DMS 273 (cell line): ENCODE measurements around the gene PDE2A.

Source experiments
- DNase-seq: peaks from one replicate; lab custom pipeline; 2025; ENCODE audit not compliant: unreplicated experiment; lab: John Stamatoyannopoulos, UW

The PDE2A gene

DNA sequence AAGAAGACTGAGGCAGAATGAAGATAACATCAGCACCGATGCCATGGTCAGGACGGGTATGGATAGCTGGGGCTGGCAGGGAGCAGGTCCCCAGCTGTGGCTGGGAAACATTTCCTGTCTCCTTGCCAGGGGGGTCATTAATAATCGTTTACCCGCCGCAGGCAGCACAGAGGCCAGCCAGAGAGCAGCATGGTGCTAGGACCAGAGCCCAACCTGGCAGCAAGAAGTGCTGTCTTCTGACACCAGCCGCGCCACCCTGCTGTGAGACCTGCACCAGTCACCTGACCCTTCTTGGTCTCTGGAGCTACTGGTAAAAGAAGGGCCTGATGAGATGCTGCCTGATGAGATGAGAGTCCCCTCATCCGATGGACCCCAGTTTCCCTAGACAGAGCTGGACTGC lies 36.3 kb downstream of the PDE2A start:
- DNase-seq = peak; percentile 57

DNA sequence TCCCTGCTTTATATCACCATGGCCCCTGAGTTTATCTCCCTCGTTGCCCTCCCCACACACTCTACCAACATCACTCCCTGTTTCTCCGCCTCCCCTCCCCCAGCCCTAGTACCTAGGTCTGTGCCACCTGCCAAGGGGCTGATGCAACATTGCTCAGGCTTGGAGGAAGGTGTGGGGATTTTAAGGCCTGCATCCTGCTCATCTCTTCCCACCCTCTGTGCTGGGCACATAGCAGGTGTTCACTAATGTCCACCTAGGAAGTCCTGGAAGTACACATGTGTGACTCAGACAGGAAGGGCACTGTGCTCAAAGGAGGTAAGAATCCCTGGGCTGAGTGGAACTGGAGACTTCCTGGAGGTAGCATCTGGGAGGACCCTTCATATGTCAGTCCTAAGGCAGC lies 37.0 kb downstream of the PDE2A start:
- peak; percentile 31 for DNase-seq

DNA sequence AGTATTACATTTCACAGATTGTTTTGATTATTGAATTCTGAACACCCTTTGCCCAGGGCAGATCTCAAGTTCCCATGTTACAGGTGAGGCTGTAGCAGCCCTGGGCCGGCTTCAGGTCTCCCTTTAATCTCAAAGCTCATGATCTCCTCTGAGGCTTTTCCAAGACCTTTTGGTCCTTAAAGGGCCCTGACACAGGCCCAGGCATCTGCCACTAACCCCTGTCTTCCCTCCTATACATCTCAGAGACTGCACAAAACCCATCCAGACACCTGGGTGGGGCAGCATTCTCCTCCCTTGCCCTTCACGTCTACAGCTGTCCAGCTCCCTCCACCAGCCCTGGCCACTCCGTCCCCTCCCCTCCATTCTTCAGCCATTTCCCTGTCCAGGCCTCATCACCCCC lies 37.8 kb downstream of the PDE2A start:
- DNase-seq = no peak

DNA sequence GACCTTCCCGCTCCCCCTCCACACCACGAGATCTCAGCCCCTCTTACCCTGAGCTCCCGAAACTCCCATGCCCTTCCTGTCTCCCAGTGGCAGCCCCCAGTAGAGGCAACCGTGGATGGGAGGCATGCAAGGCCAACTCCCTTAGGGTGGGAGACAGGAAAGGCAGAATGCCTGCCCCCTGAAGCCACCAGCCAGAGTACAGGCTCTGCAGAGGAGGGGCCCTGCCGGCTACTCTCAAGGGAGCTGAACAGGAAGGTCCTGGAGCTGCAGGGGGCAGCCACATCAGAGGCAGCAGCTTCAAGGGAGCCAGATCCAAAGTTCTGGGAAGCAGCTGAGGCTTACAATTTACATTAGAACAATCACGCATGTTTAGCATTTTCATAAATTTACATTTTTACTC lies 38.3 kb downstream of the PDE2A start:
- DNase-seq = no peak

DNA sequence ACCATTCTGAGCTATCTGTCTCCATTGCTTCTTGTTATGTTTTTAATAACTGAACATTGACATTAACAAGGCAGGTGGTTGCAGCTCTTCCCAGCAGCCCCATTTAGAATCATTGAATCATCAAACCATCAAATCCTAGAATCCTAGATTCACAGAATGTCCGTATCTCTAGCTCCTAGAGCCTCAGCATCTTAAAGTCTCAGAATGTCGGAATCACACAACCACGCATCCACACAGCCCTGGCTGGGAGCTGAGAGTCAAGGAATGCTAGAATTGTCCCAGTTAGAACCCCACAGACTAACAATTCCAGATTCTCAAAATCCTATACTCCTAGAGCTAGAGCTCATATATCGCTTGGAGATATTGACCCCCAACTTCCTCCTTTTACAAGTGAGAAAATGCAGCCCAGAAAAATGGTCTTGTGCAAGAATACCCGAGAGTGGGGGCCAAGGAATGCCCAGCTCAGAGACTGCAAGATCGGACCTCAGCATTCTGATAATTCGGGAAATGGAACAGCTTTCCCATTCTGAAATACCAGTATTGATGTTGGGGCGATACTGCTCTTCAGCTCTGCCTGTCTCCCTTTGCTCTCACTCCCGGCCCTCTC lies 38.8 kb downstream of the PDE2A start:
- no peak for DNase-seq

DNA sequence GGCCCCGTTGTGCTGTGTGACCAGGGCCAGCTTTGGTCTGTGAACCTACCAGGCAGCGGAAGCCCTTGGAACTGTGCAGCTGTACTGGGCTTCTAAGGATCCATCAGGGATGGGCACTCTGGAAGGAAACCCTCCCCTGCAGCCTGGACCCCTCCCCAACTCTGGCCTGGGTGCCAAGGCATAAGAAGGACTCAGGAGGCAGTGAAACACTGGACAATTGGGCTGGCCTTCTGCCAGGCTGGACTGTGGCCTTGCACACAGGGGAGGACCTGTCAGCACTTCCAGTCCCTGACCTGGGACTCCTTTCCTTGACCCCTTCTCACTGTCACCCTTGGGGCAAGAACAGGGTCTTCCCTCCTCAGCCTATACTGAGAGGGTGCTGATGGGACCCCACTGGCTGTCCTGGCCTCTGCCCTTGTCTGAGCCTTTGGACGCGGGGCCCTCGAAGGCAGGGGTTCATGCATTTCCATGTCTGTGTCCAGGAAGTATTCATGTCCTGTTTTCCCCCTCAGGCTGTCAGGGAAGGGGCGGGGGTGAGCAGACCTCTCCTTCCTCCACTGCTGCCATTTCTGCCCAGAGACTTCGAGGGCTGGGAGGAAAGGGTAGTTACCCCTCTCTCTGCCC lies 39.6 kb downstream of the PDE2A start:
- no peak for DNase-seq

DNA sequence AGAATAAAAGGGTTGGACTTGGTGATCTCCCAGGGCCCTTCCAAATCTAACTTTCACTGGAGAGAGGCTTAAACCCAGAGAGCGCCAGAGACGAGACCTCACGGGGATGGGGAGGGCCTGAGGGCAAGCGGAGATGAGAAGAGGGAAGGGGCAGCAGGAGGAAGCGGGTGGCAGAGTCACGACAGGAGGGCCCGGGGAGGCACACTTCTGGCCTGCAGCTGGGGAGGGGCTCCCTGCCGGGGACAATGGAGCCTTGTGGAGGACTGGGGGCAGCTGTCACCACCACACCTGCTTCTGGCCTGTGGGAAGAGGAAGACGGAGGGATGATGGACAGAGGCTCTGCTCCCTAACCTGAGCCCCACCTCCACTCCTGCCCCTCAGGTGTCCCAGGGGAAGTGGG lies 40.2 kb downstream of the PDE2A start:
- no peak for DNase-seq

DNA sequence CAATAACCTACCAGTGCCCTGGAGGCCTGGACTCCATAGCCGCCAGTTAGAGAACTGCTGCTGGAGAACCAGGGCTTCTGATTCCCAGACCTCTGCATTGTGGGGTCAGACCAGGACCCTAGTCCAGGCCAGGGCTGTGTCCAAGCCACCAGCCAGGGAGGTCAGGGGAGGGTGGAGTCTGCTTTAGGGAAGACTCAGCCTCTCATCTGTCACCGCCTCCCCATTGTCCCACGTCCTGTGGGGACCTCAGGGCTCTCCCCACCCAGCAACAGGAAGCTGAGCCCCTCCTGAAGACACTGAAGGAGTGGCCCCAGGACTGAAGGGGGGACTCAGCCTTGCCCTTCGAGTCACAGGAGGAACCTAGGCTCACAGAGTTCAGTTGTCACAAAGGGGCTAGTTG lies 41.2 kb downstream of the PDE2A start:
- no peak for DNase-seq

DNA sequence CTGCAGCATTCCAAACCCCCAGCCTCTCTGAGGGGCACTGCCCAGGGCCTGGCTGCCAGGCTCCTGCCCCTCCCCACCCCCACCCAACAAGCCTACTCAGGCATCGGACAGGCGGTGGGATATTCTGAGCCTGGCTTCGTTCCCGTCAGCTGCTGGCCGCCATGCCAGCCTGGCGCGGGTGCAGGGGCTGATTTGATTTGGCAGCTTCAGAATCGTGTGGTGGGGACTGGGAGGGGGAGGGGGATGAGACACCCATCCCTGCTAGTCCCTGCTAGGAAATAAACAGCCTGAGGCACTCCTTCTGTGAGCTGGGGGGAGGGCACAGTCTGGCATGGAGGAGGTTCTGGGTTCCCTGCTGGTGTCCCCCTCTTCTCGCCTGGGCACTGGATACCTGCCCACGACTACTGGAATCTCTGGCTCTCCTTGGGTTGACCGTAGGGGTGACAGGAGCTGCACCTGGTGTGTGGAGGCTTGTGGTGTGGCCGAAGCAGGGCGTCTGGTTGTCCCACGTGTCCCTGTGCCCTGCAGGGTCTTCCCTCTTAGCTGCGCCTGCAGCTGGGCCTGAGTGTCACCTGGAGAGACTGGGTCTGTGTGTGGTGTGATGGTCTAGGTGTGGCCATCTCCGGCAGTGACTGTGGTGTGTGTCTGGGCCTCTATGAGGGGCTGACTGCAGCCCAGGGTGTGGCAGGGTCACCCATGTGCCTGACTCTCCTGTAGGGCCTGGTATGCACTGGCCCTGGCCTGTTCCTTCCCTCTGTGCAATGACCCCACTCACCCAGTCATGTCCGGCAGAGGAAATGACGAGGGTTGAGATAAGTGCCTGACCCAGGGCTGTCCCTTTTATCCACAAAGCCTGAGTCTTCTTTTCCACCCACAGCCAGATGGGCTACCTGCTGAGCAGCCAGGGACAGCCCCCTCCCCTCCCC lies 42.2 kb downstream of the PDE2A start:
- DNase-seq = peak; percentile 58

DNA sequence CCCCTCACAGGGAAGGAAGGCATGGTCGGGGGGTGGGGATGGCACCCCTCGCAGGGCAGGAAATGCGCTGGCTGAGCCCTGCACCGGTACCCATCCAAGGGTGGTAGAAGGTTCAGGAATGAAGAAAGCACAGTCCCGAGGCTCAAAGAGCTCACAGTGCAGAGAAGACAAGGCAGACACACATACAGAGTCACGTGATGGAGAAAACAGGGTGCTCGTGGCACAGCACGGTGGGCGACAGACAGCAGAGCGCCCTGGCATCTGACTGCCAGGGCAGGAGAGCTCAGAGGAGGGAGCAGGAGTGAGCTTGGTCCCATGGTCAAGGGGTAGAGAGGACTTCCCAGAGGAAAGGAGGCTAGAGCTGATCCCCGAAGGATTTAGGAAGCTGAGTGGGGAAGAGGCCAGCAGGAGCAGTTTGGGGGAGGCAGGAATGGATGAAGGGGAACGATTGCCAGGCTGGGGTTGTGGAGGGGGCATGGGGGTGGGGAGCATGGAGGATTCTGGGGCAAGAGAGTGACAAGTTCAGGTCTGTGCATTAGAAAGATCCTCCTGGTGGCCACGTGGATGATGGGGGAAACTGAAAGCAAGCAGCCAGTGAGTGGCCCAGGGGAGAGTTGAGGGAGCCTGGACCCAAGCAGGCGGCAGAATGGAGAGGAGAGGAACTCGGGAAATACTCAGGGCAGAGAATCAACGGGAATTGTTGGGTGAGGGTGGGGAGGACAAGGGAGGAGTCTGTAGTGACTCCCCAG lies 43.9 kb downstream of the PDE2A start:
- no peak for DNase-seq

DNA sequence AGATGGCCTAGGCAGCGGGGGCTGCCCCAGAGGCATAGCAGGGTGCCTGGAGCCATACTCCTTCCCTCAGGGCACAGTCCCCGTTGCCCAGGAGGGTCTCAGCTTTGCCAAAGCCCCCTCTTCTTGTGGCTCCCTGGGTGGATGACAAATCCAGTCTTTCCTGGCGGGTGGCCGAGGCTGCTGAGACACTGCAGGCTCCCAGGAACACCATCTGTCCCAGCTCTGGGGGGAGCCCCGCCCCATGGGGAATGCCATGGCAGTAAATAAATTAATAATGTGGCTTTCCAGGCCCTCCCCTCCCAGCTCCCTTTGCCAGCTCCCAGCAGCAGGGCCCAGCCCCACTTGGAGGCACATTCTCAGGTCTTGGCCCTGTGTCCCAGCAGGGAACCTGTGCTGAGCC lies 45.0 kb downstream of the PDE2A start:
- DNase-seq = peak; percentile 91

DNA sequence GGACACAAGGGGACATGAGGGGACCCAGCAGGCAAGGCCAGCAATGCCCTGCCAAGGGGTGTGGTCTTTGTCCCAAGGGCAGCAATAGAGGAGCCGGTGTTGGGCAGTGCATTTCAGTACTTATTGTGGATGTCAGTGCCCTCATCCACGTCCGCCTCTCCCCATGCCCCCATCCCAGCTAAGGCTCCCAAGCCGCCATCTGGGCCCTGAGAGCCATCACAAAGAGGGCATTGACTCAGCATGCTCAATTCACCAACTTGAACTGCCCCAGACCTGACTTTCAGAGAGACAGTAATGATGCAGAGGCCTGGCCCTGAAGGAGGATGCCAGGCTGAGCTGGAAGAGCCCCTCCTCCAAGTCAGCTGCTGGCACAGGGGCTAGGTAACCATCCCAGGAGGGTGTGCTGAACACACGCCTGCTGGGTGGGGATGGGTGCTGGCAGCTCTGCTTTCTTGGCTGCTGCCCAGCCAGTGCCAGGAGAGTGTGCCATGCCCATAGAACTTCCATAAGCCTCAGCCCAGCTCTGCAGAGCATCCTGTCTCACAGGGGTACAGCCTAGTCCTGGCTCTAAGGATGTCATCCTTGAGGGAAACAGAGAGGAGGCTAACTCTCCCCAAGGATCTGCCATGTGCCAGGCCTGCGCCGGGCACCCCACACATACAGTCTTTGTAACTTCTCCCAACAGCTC lies 46.5 kb downstream of the PDE2A start:
- peak; percentile 21 for DNase-seq

DNA sequence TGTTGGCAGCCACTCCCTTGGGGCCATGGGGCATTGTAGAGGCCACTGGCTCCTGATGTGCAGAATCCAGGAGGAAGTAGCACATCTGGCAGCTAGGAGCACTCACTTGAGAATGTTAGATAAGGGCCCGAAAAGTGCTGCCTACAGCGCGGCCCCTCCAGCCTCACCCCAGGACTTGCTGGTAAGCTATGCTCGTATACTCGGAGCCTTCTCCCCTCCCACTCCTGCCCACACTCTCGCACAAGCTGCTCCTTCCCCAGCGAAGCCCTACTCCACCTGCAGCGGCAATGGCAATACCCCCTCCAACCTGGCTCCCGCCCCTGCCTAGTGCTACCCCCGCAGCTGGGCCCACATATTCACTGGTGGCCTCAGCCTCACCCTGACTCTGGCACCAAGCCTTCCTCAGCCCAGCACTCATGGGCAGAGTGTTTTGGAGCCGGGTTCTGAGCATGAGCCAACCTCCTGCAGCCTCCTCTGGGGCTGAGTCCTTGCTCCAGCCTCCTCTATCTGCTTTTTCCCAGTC lies 47.7 kb downstream of the PDE2A start:
- peak; percentile 82 for DNase-seq

DNA sequence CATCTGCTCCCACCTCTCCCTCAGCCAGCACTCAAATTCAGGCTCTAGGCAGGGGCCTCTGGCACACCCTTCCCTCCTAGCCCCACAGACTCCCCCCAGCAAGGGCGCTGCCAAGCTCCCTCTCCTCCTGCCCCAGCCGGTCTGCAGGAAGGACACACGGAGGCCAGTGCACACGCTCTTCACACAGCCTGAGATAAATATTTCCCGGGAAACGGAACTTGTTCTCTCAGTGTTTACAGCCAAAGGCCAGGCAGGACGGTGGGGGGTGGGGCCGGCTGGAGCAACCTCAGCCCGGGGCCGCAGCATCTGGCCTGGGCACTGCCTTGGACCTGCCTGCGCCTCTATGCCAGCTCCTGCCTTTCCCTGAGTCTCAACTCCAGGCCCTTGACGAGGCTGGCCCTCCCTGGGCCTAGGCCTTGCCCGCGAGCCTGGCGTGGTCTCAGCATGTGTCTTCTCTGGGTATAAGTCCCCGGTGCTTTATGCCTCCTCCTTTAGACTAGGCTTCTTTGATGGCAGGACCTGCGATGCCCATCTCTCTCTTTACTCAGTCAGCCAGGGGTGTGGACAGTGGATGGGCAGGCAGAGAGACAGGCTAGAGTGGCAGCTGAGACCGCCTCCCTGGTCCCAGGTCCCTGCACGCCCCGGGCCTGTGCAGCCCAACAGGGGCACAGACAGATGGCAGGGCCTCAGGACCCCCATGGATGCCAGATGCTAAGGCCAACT lies 48.4 kb downstream of the PDE2A start:
- DNase-seq = peak; percentile 71

DNA sequence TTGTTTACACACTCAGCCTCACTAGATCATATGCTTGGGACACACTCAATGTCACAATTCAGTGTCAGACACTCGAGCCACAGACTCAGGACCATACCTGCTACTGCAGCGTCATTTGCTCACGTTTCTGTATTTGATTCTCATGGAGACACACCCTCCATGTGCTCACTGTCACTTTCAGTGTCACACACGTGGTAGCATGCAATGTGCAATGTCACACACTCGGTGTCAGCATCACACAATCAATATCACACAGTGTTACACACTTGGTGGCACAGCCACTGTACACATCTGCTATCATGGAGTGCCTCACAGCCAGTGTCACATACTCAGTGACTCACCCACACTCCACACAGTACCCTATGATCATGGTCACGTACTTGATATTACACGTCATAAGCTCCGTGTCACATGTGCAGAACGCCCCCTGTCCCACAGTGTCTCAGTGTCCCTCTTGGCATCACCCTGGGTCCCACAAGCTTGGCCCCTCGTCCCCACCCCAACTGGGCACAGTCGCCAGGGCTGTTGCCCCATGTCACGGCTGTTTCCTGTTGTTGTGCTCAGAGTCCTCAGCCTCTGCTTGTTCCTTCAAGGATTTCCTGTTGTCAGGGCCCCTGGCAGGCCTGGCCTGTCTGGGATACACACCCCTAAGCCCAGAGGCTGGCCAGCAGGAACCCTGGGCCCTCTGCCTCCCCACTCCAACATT lies 49.6 kb downstream of the PDE2A start:
- no peak for DNase-seq

DNA sequence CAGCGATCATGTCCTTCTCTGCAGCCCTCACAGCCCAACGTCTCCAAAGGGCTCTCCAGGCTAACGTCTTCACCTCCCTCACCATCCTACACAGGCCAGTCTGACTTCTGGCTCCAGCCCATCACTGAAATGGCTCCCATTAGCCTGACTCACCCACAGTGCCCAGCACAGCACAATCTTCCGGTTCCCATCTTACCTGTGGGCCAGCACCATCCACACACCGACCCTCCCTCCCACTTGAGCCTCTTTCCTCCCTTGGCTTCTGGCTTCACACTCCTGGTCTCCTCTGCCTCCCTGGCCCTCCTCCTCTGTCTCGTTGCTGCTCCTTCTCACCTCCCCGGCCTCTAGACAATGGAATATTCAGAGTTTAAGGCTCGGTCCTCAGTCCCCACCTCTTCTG lies 51.2 kb downstream of the PDE2A start:
- no peak for DNase-seq

DNA sequence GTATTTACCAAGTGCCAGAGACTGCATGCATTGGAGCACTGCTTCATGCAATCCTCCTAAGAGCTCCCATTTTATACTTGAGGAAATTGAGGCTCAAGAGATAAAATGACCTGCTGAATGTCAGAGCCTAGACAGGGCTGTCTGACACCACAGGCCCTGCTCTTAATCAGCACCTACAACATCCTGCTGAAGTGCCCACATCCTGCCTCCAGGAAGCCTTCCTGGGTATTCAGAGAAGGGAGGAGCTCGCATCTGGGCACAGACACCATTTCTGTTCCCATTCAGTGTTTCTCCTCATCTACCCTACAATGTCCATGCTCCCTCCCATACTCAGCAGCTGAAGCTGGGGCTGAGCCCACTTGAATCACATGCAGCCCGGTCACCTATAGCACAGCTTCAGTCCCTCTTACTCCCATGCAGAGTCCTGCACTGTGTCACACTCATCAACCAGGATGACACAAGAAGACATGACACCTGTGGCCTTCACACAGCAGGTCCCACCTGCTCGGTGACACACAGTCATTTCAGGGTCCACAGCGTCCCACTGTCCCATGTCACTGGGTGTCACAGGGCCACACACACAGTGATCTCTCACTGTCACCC lies 53.1 kb downstream of the PDE2A start:
- DNase-seq = no peak

DNA sequence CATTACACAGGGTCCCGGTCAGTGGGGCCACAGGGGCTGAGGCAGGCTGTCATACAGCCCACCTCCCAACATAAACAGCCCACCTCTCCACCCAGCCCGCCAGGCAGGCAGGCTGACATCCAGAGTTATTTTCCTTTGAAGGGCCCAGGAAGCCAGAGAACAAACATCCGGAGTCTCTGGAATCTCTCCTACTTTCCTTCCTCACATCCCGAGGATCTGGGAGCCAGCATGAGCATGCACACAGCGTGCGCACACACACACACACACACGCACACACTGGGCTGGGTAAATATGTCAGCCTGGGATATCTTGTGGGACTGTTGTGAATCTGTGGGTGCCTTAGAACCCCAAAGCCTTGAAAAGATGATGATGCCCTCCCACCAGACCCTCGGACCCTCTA lies 55.4 kb downstream of the PDE2A start:
- peak; percentile 9 for DNase-seq
